GM23248 (cell line): Measurements from ENCODE around the gene MTA3.

ENCODE experiments used
- EZH2 ChIP-seq: fragments of 200-600 bp; sonication (generic); IDR thresholded peaks from 2 replicates; pipeline ENCODE4 v1.6.1; 2018; ENCODE audit warnings: antibody characterized with exemption, mild to moderate bottlenecking; ENCODE audit not compliant: insufficient read depth, poor library complexity, severe bottlenecking
- EZH2phosphoT487 ChIP-seq: fragments of 200-600 bp; sonication (generic); IDR thresholded peaks from 2 replicates; pipeline ENCODE4 v1.6.1; 2018; ENCODE audit warnings: antibody characterized with exemption, moderate library complexity, mild to moderate bottlenecking, low read depth; ENCODE audit not compliant: insufficient read depth

- TF ChIP-seq EZH2 (no peak), EZH2phosphoT487 (no peak)
These were observed 145.5 kb downstream of the MTA3 start for GRCh38 chr2:42713920-42714319.
